ENCODE results near the gene ZNF672.
A peak's percentile ranks its signal among the peaks of the same experiment; 100 is the strongest.
"Not testable (repeated sequence)": the region's sequence is repeated elsewhere in the genome, so short reads cannot be mapped to it uniquely, and the experiment has no call there.

ZNF672 gene

GRCh38 chr1:248837781-248838356 is at the start of gene ZNF672:
ZNF672 (plus strand) TSS chr1:248838224; CDS start chr1:248847275, 9,051 bp downstream.
- TF ChIP-seq, protein P1, sequence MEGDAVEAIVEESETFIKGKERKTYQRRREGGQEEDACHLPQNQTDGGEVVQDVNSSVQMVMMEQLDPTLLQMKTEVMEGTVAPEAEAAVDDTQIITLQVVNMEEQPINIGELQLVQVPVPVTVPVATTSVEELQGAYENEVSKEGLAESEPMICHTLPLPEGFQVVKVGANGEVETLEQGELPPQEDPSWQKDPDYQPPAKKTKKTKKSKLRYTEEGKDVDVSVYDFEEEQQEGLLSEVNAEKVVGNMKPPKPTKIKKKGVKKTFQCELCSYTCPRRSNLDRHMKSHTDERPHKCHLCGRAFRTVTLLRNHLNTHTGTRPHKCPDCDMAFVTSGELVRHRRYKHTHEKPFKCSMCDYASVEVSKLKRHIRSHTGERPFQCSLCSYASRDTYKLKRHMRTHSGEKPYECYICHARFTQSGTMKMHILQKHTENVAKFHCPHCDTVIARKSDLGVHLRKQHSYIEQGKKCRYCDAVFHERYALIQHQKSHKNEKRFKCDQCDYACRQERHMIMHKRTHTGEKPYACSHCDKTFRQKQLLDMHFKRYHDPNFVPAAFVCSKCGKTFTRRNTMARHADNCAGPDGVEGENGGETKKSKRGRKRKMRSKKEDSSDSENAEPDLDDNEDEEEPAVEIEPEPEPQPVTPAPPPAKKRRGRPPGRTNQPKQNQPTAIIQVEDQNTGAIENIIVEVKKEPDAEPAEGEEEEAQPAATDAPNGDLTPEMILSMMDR (IDR thresholded peaks at IDR 0.05; ENCODE audit: poor library complexity, severe bottlenecking) = no peak
- Histone ChIP-seq H3K27ac (ENCODE audit: poor library complexity, severe bottlenecking) (peak within 1 kb of the TSS; percentile 77), H3K4me1 (ENCODE audit: insufficient read depth, poor library complexity, severe bottlenecking) (peaks cover 9% of the 10 kb centered on the region), H3K9me3 (ENCODE audit: severe bottlenecking) (no peaks in the 10 kb centered on the region), H3K36me3 (ENCODE audit: low read depth) (no peaks in the 10 kb centered on the region), H3K27me3 (ENCODE audit: insufficient read depth, poor library complexity, severe bottlenecking) (no peaks in the 10 kb centered on the region), H3K4me3 (ENCODE audit: severe bottlenecking) (peak within 1 kb of the TSS; percentile 81)
- ATAC-seq (ENCODE audit: low read depth) (peak; percentile 82), DNase-seq (ENCODE audit: low spot score) (peak; percentile 93)

DNA sequence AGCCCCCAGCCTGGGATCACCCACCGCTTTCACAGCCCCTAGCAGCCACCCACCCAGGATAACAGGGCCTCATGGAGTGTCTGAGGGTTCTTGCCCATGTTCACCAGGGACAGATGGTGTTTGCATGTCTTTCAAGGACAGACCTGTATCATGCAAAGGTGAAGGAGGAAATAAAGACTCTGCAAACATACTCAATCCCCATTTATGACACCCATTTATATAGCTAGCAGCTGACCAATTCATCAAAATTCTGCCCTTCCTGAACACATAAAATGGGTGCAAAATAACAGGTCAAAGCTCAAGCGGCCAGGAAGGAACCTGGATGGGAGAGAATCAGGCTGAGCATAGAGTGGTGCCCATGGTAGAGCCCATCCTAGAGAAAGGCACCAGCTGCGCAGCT is 49.7 kb upstream of the ZNF672 start:
- H3K36me3 ChIP-seq (ENCODE audit: low read depth) = no peaks in the 10 kb centered on the region
- ATAC-seq (ENCODE audit: low read depth) = no peak
- no peak overlapping the region for H3K27ac ChIP-seq (ENCODE audit: poor library complexity, severe bottlenecking)
- no peak for DNase-seq (ENCODE audit: low spot score)
- H3K27me3 ChIP-seq (ENCODE audit: insufficient read depth, poor library complexity, severe bottlenecking) = no peaks in the 10 kb centered on the region
- TF ChIP-seq, protein P1 (IDR thresholded peaks at IDR 0.05; ENCODE audit: poor library complexity, severe bottlenecking) = no peak
- H3K4me1 ChIP-seq (ENCODE audit: insufficient read depth, poor library complexity, severe bottlenecking) = no peaks in the 10 kb centered on the region
- no peaks in the 10 kb centered on the region for H3K9me3 ChIP-seq (ENCODE audit: severe bottlenecking)
- H3K4me3 ChIP-seq (ENCODE audit: severe bottlenecking) = no peak overlapping the region

DNA sequence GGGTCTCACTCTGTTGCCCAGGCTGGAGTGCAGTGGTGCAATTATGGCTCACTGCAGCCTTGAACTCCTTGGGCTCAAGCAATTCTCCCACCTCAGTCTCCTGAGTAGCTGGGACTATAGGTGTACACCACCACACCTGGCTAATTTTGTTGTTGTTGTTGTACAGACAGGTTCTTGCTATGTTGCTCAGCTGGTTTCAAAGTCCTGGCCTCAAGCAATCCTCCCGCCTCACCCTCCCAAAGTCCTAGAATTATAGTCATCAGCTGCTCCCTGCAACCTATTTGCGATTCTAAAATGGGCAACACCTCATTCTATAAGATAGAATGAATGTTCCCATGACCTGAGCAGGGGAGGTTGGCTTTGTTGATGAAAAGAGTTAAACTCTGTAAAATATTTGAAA is 48.7 kb upstream of the ZNF672 start:
- not testable (repeated sequence) for H3K36me3 ChIP-seq (ENCODE audit: low read depth); ATAC-seq (ENCODE audit: low read depth); DNase-seq (ENCODE audit: low spot score); H3K4me1 ChIP-seq (ENCODE audit: insufficient read depth, poor library complexity, severe bottlenecking); H3K4me3 ChIP-seq (ENCODE audit: severe bottlenecking); H3K27me3 ChIP-seq (ENCODE audit: insufficient read depth, poor library complexity, severe bottlenecking); H3K27ac ChIP-seq (ENCODE audit: poor library complexity, severe bottlenecking); H3K9me3 ChIP-seq (ENCODE audit: severe bottlenecking)

DNA sequence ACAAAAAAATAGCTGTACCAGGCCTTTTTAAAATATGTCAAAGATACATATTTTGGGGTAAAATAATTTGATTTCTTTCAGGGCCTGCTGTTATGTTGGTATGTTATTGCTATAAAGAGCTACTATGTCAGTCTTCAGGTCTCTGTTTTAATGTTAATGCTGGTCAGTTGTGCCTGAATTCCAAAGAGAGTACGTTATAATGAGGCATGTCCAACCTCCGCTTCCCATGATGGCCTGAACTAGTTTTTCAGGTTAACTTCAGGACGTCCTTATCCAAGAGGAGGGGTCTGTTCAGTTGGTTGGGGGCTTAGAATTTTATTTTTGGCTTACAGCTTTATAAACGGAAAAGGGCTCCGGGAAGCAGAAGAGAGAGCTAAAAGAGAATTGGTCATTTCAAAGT is 47.6 kb upstream of the ZNF672 start:
- no peak overlapping the region for H3K4me3 ChIP-seq (ENCODE audit: severe bottlenecking)

GRCh38 chr1:248791010-248791409 is 47.0 kb upstream of the ZNF672 start:
- Histone ChIP-seq H3K27ac (ENCODE audit: poor library complexity, severe bottlenecking) (no peak overlapping the region), H3K9me3 (ENCODE audit: severe bottlenecking) (no peaks in the 10 kb centered on the region), H3K4me1 (ENCODE audit: insufficient read depth, poor library complexity, severe bottlenecking) (no peaks in the 10 kb centered on the region), H3K36me3 (ENCODE audit: low read depth) (no peaks in the 10 kb centered on the region), H3K4me3 (ENCODE audit: severe bottlenecking) (no peak overlapping the region), H3K27me3 (ENCODE audit: insufficient read depth, poor library complexity, severe bottlenecking) (no peaks in the 10 kb centered on the region)
- DNase-seq (ENCODE audit: low spot score) (no peak), ATAC-seq (ENCODE audit: low read depth) (no peak)
- TF ChIP-seq, protein P1 (IDR thresholded peaks at IDR 0.05; ENCODE audit: poor library complexity, severe bottlenecking) = no peak

More for the DNA sequence above, 47.6 kb upstream of the ZNF672 start:
- no peaks in the 10 kb centered on the region for H3K9me3 ChIP-seq (ENCODE audit: severe bottlenecking)
- DNase-seq (ENCODE audit: low spot score) (no peak), ATAC-seq (ENCODE audit: low read depth) (no peak)
- H3K27ac ChIP-seq (ENCODE audit: poor library complexity, severe bottlenecking) = no peak overlapping the region
- no peaks in the 10 kb centered on the region for H3K4me1 ChIP-seq (ENCODE audit: insufficient read depth, poor library complexity, severe bottlenecking)
- no peaks in the 10 kb centered on the region for H3K36me3 ChIP-seq (ENCODE audit: low read depth)
- no peaks in the 10 kb centered on the region for H3K27me3 ChIP-seq (ENCODE audit: insufficient read depth, poor library complexity, severe bottlenecking)
- TF ChIP-seq, protein P1 (IDR thresholded peaks at IDR 0.05; ENCODE audit: poor library complexity, severe bottlenecking) = no peak

Data from RWPE2 (cell line).